IPS-18a (cell line): ENCODE results near the gene CELF3.

Experiments used
- H3K27ac ChIP-seq: one replicate; pipeline ENCODE4 v1.5.1; 2013; ENCODE audit warnings: low read length
- H3K27me3 ChIP-seq: one replicate; pipeline ENCODE4 v1.6.1; 2013; ENCODE audit warnings: mild to moderate bottlenecking, low read length; ENCODE audit not compliant: control insufficient read depth, insufficient read depth
- H3K36me3 ChIP-seq: one replicate; pipeline ENCODE4 v1.6.1; 2013; ENCODE audit warnings: low read depth, low read length; ENCODE audit not compliant: control insufficient read depth
- H3K4me1 ChIP-seq: one replicate; pipeline ENCODE4 v1.6.1; 2013; ENCODE audit warnings: low read depth, low read length; ENCODE audit not compliant: control insufficient read depth
- H3K4me3 ChIP-seq: one replicate; pipeline ENCODE4 v1.5.1; 2013; ENCODE audit warnings: low read length
- H3K9ac ChIP-seq: one replicate; pipeline ENCODE4 v1.6.1; 2013; ENCODE audit warnings: mild to moderate bottlenecking, low read length, moderate library complexity
- H3K9me3 ChIP-seq: one replicate; pipeline ENCODE4 v1.6.1; 2013; ENCODE audit warnings: low read depth, low read length; ENCODE audit not compliant: control insufficient read depth

The CELF3 gene

GRCh38 chr1:151718666-151719065, 2.1 kb upstream of the CELF3 start:
- H3K9ac ChIP-seq: no peak overlapping the region
- no peak overlapping the region for H3K4me3 ChIP-seq
- no peak overlapping the region for H3K27ac ChIP-seq
- H3K27me3 ChIP-seq: peaks cover 62% of the 10 kb centered on the region
- no peaks in the 10 kb centered on the region for H3K9me3 ChIP-seq
- no peaks in the 10 kb centered on the region for H3K36me3 ChIP-seq
- peaks cover 12% of the 10 kb centered on the region for H3K4me1 ChIP-seq

- H3K27ac ChIP-seq: no peak overlapping the region
- no peaks in the 10 kb centered on the region for H3K36me3 ChIP-seq
- no peak overlapping the region for H3K4me3 ChIP-seq
- H3K27me3 ChIP-seq: peaks cover 57% of the 10 kb centered on the region
- H3K9me3 ChIP-seq: no peaks in the 10 kb centered on the region
- no peak overlapping the region for H3K9ac ChIP-seq
- peaks cover 12% of the 10 kb centered on the region for H3K4me1 ChIP-seq
Observed at GRCh38 chr1:151718011-151718431, 1.4 kb upstream of the CELF3 start.

- H3K4me1 ChIP-seq: peaks cover 8% of the 10 kb centered on the region
- no peaks in the 10 kb centered on the region for H3K36me3 ChIP-seq
- no peaks in the 10 kb centered on the region for H3K9me3 ChIP-seq
- H3K27ac ChIP-seq: no peak overlapping the region
- no peak overlapping the region for H3K9ac ChIP-seq
- H3K4me3 ChIP-seq: peak overlapping the region; percentile 61
- H3K27me3 ChIP-seq: peaks cover 41% of the 10 kb centered on the region
Observed at GRCh38 chr1:151716405-151716762, 219 bp downstream of the CELF3 start.

- peaks cover 5% of the 10 kb centered on the region for H3K4me1 ChIP-seq
- H3K9ac ChIP-seq: no peak overlapping the region
- H3K4me3 ChIP-seq: peak overlapping the region; percentile 61
- H3K9me3 ChIP-seq: no peaks in the 10 kb centered on the region
- no peaks in the 10 kb centered on the region for H3K36me3 ChIP-seq
- H3K27ac ChIP-seq: no peak overlapping the region
- H3K27me3 ChIP-seq: peaks cover 38% of the 10 kb centered on the region
Observed at GRCh38 chr1:151715726-151716404, 738 bp downstream of the CELF3 start.

GRCh38 chr1:151714820-151715725, 1.5 kb downstream of the CELF3 start:
- Histone ChIP-seq H3K27ac (no peak overlapping the region), H3K27me3 (peaks cover 30% of the 10 kb centered on the region), H3K9me3 (no peaks in the 10 kb centered on the region), H3K36me3 (no peaks in the 10 kb centered on the region), H3K4me1 (peaks cover 4% of the 10 kb centered on the region), H3K4me3 (no peak overlapping the region), H3K9ac (no peak overlapping the region)

GRCh38 chr1:151713874-151714273, 2.7 kb downstream of the CELF3 start:
- Histone ChIP-seq H3K4me3 (no peak overlapping the region), H3K9ac (no peak overlapping the region), H3K4me1 (peaks cover 4% of the 10 kb centered on the region), H3K27ac (no peak overlapping the region), H3K27me3 (peaks cover 18% of the 10 kb centered on the region), H3K36me3 (no peaks in the 10 kb centered on the region), H3K9me3 (no peaks in the 10 kb centered on the region)

- H3K9ac ChIP-seq: no peak overlapping the region
- peaks cover 10% of the 10 kb centered on the region for H3K27me3 ChIP-seq
- H3K27ac ChIP-seq: no peak overlapping the region
- H3K4me1 ChIP-seq: peaks cover 4% of the 10 kb centered on the region
- H3K9me3 ChIP-seq: no peaks in the 10 kb centered on the region
- H3K36me3 ChIP-seq: no peaks in the 10 kb centered on the region
- H3K4me3 ChIP-seq: no peak overlapping the region
Observed at GRCh38 chr1:151713044-151713443, 3.6 kb downstream of the CELF3 start.

- Histone ChIP-seq H3K27me3 (no peaks in the 10 kb centered on the region), H3K4me3 (no peak overlapping the region), H3K9me3 (no peaks in the 10 kb centered on the region), H3K9ac (no peak overlapping the region), H3K27ac (no peak overlapping the region), H3K4me1 (peaks cover 4% of the 10 kb centered on the region), H3K36me3 (no peaks in the 10 kb centered on the region)
Observed at GRCh38 chr1:151711951-151712350, 4.7 kb downstream of the CELF3 start.

- Histone ChIP-seq H3K36me3 (no peaks in the 10 kb centered on the region), H3K9ac (no peak overlapping the region), H3K9me3 (no peaks in the 10 kb centered on the region), H3K4me1 (peaks cover 4% of the 10 kb centered on the region), H3K4me3 (no peak overlapping the region), H3K27ac (no peak overlapping the region), H3K27me3 (no peaks in the 10 kb centered on the region)
Observed at GRCh38 chr1:151711044-151711800, 5.4 kb downstream of the CELF3 start.

- Histone ChIP-seq H3K36me3 (no peaks in the 10 kb centered on the region), H3K27ac (no peak overlapping the region), H3K27me3 (no peaks in the 10 kb centered on the region), H3K4me1 (no peaks in the 10 kb centered on the region), H3K9me3 (no peaks in the 10 kb centered on the region), H3K9ac (no peak overlapping the region), H3K4me3 (no peak overlapping the region)
Observed at GRCh38 chr1:151710187-151710840, 6.3 kb downstream of the CELF3 start.

GRCh38 chr1:151708891-151709290, 7.7 kb downstream of the CELF3 start:
- Histone ChIP-seq H3K27me3 (no peaks in the 10 kb centered on the region), H3K9ac (no peak overlapping the region), H3K9me3 (no peaks in the 10 kb centered on the region), H3K36me3 (no peaks in the 10 kb centered on the region), H3K4me3 (no peak overlapping the region), H3K4me1 (no peaks in the 10 kb centered on the region), H3K27ac (no peak overlapping the region)
